ENCODE measurements around the gene FAM117A. TPM values are rescaled to one million over a fixed set of nuclear protein-coding genes. Genes with fewer than 3 reads are reported as not detected.

Gene FAM117A
- total and polyA plus RNA-seq, 2 of the 4 experiments (the other 2 are of a cell fraction) = 0.72 to 3.4 TPM

DNA sequence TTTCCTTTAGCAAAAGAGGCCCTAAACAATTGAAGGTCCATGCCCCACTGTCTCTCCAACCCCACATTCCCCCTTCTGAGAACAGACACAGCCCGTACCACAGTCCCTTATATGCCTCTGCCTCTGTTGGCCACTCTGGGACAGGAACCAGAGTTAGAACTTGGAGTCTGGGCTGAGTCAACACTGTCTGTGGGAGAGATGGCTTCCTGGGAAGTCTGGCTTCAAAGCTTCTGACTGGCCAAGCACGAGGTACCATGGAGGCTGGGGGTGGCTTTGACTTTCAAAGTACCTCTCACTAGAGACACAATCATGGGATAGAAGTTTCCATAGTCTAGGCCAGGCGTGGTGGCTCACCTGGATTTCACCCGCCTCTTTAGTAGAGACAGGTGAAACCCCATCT is 71.2 kb downstream of the FAM117A start:
- WGBS, 2 experiments (ENCODE audit: extremely low coverage in 2 of 2, insufficient read length in 1 of 2) = no CpG with 5 or more reads among the region's 4 CpGs
- Histone ChIP-seq H2AK9ac (replicated peaks; ENCODE audit: low read depth, low read length, poor library complexity) (peak overlapping the region; percentile 55), H3K9me1 (ENCODE audit: insufficient read depth, low read length) (peaks cover 8% of the 10 kb centered on the region; the same call in 1 of the 2 replicates), H3K9me3 (ENCODE audit: control insufficient read depth, insufficient read depth, low read length) (no peaks in the 10 kb centered on the region), H3K18ac (ENCODE audit: low read depth, low read length) (no peak overlapping the region), H3K4me3 (ENCODE audit: insufficient read depth, low read depth, low read length) (no peak overlapping the region), H3K4ac (ENCODE audit: low read depth, low read length) (no peak overlapping the region), H2BK5ac (ENCODE audit: low read depth, low read length, poor library complexity, severe bottlenecking) (no peak overlapping the region), H4K20me1 (ENCODE audit: insufficient read depth, low read length) (no peaks in the 10 kb centered on the region), H3K27ac (ENCODE audit: insufficient read depth, low read length) (no peak overlapping the region), H4K8ac (ENCODE audit: low read depth in 2 of 2, low read length in 2 of 2) (no peak overlapping the region), H2AFZ (replicated peaks; ENCODE audit: low read length, poor library complexity) (no peak overlapping the region), H4K91ac (ENCODE audit: insufficient read depth, low read depth, low read length) (no peak overlapping the region), H3K4me2 (ENCODE audit: low read depth, low read length) (no peak overlapping the region), H2BK20ac (ENCODE audit: low read depth, low read length) (no peak overlapping the region), H3K4me1 (ENCODE audit: control insufficient read depth, insufficient read depth, low read length) (peaks cover 2% of the 10 kb centered on the region; the same call in 1 of the 2 replicates), H3K56ac (ENCODE audit: extremely low read depth, insufficient read depth, low read length) (no peak overlapping the region), H3K23ac (ENCODE audit: low read depth, low read length) (no peak overlapping the region), H2BK15ac (ENCODE audit: low read depth, low read length) (no peak overlapping the region), H2AK5ac (ENCODE audit: low read depth, low read length) (no peak overlapping the region), H4K5ac (ENCODE audit: low read depth, low read length) (no peak overlapping the region), H3K14ac (replicated peaks; ENCODE audit: low read depth, low read length) (no peak overlapping the region), H3K79me1 (ENCODE audit: low read depth in 1 of 2, low read length in 2 of 2) (no peaks in the 10 kb centered on the region), H3K27me3 (ENCODE audit: control insufficient read depth, insufficient read depth, low read length) (peaks cover 4% of the 10 kb centered on the region), H3K9ac (ENCODE audit: low read depth, low read length) (no peak overlapping the region), H3K36me3 (ENCODE audit: control insufficient read depth, insufficient read depth, low read length) (no peaks in the 10 kb centered on the region), H2BK120ac (ENCODE audit: low read depth, low read length) (no peak overlapping the region)
- no TSS peak for BruUV-seq (replicated peaks)
- dilution Hi-C loops (cut with HindIII; ENCODE audit: low sequenced_read_pairs, unreplicated experiment) (no loop called here), intact Hi-C loops (cut with micrococcal nuclease) (no loop called here), in situ Hi-C loops (cut with MboI; ENCODE audit: low sequenced_read_pairs) (no loop called here)
- no peak for ATAC-seq (ENCODE audit: low read depth)
- ChIA-PET CTCF (no interaction called here), POLR2A (ENCODE audit: unreplicated experiment) (no interaction called here)
- TF ChIP-seq BHLHE40 (IDR thresholded peaks at IDR 0.05; ENCODE audit: low read depth, low read length) = no peak
- no peak for TF ChIP-seq POLR2A (IDR thresholded peaks at IDR 0.05; ENCODE audit: low read depth, low read length)
- no peak for TF ChIP-seq MAFK (IDR thresholded peaks at IDR 0.05; ENCODE audit: low read depth, low read length)
- TF ChIP-seq CHD1 (IDR thresholded peaks at IDR 0.05; ENCODE audit: low read depth, low read length) = no peak
- no peak for TF ChIP-seq SMC3 (IDR thresholded peaks at IDR 0.05; ENCODE audit: low read depth, low read length)
- TF ChIP-seq, protein P1, sequence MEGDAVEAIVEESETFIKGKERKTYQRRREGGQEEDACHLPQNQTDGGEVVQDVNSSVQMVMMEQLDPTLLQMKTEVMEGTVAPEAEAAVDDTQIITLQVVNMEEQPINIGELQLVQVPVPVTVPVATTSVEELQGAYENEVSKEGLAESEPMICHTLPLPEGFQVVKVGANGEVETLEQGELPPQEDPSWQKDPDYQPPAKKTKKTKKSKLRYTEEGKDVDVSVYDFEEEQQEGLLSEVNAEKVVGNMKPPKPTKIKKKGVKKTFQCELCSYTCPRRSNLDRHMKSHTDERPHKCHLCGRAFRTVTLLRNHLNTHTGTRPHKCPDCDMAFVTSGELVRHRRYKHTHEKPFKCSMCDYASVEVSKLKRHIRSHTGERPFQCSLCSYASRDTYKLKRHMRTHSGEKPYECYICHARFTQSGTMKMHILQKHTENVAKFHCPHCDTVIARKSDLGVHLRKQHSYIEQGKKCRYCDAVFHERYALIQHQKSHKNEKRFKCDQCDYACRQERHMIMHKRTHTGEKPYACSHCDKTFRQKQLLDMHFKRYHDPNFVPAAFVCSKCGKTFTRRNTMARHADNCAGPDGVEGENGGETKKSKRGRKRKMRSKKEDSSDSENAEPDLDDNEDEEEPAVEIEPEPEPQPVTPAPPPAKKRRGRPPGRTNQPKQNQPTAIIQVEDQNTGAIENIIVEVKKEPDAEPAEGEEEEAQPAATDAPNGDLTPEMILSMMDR (conservative IDR thresholded peaks at IDR 0.05; ENCODE audit: low read depth, low read length) = no peak
- no peak for TF ChIP-seq ELK1 (IDR thresholded peaks at IDR 0.05; ENCODE audit: borderline replicate concordance, low read depth, low read length)
- TF ChIP-seq RAD21 (IDR thresholded peaks at IDR 0.05; ENCODE audit: low read length) = no peak
- TF ChIP-seq NFE2L2 (IDR thresholded peaks at IDR 0.05; ENCODE audit: low read depth, low read length) = no peak
- DNase-seq = no peak
